NK-92 (cell line): ENCODE measurements around the gene MMADHC.
"Not testable (repeated sequence)": the region's sequence is repeated elsewhere in the genome, so short reads cannot be mapped to it uniquely, and the experiment has no call there.

Experiments used
- DNase-seq: peaks from one replicate; lab custom pipeline; 2025; ENCODE audit not compliant: unreplicated experiment; lab: John Stamatoyannopoulos, UW

The MMADHC gene

DNA sequence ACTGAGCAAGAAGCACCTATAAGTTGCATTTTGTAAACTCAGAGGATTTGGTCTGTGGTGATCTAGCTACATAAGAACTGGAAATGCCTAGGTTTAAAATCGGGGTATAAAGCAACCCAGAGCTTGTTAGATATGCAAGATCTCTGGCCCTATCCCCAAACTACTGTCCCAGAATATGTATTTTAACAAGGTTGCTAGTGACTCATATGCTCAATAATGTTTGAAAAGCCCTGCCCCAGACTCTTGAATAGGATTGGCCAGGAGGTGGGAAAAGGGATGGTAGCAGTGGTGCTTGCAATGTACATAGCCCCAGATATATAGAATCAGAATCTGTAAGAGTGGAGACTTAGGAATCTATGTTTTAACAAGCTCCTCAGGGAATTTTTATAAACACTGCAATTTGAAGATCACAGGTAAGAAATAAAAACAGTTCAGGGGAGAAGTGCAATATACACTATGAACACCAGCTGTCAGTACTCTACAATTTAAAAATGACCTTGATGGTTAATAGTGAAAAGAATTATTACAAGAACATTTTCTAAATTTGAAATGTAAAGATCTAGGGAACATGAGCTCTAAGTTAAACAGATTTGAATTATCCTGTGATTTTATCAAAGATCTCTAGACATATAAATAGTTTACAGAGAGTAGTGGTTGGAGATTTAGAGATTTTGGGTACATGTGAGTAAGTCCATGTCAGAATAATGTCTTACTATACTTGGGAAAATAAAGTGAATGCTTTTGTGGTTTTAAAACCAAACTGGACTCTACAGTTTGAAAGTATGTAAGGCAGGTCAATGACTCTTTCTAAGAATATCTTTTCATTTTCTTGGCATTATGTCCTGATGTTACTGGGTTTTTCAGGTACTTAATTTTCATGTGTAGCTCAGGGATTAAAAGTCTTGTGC lies 7.7 kb upstream of the MMADHC start:
- no peak for DNase-seq

DNA sequence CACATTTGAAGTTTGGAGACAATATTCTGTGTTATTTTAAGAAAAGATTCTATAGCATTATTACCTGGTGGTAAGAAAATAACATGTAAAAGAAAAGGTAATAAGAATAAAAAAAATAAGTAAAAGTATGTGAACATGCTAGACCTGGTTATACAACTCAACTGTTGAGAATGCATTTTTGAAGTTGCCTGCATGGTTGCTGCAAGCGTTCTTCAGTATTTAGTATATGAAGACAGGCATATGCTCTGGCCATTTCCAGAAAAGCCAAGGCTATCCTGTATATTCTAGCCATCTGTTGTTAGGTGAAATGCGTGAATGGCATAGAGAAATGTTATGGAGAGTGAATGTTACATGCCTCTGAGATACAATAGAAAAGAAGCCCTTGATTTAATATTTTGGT lies 6.8 kb upstream of the MMADHC start:
- no peak for DNase-seq

DNA sequence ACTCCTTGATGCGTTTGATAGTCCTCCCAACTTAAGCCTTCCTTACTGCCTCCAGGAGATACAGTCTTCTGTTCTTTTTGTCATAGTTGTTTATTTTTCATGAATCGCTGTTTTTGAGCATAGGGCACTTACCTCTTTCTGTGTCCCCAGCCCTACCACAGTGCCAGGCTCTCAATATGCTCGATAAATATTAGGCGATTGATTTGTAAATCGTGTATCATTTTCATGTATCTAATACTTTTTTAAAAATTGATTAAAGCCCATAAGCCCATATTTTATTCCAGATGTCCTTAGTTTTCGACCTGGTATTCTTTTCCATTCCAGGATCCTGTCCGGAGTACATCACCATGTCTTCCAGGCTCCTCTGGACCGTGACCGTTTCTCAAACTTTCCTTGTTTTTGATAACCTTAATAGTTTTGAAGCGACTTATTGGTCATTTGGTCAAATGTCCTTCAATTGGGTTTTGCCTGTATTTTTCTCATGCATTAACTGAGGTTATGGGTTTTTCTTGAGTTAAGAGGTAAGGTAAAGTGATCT lies 444 bp upstream of the MMADHC start:
- no peak for DNase-seq

DNA sequence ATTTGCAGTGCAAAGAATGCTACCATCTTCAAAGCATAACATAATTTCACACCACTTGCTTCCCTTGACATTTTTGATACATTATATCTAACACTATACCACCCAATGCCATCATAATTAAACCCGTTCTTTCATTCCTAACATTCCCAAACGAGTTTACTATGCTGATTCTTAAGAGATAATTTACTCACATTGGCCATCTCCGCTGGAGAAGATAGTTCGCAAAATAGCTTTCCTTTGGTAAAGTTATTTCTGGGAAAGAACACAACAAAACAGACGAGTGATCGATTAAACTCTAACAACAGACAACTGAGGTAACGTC lies 716 bp downstream of the MMADHC start:
- no peak for DNase-seq

DNA sequence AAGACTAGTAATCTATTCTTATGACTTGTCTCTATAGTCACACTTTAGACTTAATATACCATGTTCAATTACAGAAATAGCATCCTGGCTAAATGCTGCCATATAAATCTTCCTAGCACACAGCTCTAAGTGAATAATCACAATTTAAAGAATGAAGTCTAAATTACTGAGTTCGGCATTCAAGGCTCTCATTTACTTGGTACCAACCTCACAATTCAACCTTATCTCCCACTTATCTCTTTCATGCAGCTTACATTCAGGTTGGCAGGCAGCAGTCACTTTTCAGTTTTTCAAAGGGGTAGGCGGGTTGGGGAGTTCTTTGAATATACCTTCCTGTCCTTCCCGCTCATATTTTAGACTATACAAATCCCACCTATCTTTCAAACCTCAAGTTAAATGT lies 1.5 kb downstream of the MMADHC start:
- DNase-seq: no peak

DNA sequence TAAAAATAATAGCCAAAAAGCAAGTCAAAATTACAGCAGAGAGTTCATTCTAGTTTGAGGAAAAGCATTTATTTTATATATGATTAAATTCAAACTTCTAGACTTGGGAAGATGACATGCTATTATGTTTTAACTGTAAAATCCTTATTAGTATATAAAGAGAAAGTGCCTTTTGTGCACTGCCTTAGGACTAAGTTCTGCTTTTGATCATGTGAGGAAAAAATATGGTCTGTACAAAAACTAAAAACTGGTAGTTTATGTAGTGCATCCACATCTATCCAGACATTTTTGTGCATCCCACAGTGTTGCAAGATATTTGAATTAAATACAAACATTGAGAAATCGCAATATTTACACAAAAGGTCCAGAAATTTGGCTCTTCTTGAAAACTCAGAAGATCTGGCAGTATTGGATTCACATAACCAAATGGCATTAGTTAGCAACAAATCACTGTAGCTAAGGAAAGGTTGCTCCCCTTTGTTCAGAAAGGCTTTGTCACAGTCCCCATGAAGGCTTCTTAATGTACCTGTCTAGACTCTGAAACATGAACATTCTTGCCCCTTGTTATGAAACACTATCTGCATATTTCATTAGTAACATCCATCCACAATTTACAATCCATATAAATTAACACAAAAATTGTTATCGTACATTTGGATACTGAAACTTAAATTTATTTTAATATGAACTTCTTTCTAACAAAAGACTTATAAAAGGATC lies 2.2 kb downstream of the MMADHC start:
- no peak for DNase-seq

DNA sequence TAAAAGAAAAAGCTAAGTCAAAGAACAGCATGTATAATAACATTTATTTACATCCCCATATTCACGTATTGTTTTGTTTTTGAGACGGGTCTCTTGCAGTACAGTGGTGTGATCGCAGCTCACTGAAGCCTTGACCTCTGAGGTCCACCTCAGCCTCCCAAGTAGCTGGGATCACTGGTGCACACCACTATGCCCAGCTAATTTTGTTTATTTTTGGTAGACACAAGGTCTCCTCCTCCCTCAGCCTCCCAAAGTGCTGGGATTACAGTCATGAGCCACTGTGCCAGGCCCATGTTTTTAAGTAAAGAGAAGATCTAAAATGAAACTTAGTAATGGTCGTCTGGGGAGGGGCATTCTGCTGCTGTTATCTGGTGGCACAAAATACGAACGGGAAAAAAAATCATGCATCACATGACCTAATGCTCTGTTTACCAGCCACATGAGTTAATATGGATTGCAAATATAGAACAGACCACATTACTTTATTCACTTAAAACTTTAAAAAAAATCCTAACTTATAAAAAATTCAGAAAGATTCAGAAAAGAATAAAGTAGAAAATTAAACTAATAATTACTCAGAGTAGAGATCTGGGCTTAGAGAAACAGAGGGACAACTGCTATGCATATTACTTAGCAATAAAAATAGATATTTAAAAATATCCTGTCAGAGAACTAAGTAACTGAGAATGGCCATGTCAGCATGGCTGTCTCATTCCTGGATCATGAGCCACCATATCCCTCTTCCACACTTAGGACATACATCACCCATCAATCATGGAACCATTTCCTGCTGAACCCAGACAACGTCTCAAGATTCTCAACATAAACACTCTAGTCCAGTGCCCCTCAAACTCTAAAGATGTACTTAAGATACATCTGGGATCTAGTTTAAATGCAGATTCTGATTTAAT lies 7.3 kb downstream of the MMADHC start:
- DNase-seq: no peak

DNA sequence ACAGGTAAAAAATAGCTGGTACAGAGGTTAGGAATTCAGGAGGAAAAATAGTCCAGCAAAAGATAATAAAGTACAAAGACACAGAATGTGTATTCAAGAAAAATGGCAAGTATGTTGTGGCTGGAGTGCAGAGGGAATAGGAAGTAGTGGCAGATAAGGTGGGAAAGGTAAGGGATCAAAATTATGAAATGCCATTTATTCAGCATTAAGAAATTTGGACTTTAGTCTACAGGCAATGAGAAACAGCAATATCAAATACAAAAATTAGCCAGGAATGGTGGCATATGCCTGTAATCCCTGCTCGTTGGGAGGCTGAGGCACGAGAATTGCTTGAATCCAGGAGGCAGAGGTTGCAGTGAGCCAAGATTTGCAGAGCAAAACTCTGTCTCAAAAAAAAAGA lies 10.3 kb downstream of the MMADHC start:
- no peak for DNase-seq

DNA sequence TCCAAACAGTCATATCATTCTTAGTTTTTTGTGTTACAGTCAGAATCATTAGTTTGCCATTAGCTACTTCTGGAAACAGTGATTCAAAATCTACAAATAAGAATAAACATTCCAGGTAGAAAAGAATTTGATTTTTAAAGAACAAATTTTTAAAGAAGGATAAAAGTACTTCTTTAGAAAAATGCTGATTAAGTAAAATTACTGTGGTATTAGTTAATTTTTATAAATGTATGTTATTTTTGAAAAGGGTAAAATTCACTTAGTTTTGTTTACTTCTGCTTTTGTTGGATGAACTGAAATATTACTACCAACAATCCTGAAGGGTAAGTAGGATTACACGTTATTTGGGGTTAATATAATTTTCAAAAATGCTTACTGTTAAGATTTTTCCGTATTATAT lies 11.8 kb downstream of the MMADHC start:
- DNase-seq: no peak

DNA sequence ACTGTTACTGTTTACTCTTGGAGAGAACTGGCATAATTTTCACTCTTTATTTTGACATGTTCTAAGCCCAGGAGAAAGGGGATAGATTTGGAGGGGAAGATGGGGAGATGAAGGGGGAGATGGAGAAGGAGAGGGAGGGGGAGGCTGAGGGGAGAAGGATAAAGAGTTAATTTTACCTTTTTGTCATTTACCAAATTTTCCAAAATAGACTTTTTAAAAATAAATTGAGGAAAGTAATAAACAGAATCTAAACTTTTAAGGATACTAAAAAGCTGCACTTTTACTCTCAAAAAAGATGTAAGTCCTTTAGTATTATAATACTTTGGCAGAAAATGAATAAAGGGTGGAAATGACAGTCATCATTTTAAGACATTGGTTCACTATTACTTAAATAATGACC lies 12.3 kb downstream of the MMADHC start:
- DNase-seq: no peak

DNA sequence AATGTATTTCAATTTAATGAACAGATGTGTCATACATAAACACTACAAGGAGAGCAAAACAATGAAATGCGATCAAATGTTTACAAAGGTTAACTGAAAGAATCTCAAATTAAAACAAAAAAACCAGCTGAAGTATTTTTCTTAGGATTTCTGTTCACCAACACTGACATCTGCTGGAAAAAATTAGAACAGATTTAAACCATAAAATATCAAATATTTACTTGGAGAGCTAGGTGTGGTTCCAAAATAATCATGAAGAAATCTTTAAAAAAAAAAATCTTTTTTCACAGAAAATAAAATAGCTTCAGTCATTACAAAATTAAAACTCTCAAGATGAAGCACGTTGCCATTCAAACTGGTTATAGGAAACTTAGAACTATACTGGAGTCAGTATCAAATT lies 13.8 kb downstream of the MMADHC start:
- DNase-seq: no peak

DNA sequence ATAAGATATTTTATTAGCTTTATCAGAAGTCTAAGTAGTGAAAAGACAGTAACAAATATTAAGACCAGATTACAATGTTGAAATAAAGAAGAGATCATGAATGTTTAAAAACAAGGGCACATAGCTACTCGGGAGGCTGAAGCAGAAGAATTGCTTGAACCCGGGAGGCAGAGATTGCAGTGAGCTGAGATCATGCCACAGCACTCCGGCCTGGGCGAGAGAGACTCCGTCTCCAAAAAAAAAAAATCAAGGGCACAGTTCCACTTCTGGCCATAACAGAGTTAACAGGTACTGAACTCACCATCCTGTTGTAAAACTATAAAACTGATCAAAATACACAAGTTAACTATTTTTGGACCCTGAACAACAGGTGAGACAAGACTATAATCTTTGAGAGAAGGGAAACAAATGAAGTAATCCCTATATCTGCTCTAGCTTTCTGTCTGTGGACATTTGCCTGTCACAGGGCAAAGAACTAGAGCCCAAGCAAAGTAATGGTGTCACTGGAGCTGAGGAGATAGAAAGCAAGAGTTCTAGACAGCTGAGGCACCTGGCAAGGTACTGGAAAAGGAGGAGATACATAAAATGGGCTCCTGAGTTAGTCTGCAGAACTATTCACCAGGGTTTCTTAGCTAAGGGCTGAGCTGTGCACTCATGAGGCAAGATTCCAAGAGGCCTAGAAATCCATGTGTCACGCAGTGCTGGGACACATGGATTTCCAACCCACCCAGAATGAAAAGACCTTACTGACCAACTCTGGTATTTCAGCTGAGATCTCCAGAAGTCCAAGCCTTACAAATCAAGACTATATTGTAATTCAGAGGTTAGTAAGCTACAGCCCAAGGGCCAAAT lies 15.2 kb downstream of the MMADHC start:
- no peak for DNase-seq

DNA sequence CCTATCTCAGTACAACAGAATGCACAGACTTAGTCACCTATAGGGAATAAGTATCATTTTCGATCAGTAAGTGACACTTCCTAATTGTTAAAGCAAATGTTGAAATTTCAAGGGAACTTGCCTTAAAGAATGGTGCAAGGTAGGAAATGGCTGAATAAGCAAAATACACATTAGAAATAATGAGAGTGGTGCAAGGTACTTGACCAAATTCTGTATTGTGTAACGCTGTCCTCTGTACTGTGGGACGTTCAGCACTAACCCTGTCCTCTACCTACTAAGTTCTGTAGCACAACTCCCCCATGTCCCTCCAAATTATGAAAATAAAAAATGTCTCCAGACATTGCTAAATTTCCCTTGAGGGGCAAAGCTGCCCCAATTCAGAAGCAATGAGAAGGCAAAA lies 19.4 kb downstream of the MMADHC start:
- no peak for DNase-seq

DNA sequence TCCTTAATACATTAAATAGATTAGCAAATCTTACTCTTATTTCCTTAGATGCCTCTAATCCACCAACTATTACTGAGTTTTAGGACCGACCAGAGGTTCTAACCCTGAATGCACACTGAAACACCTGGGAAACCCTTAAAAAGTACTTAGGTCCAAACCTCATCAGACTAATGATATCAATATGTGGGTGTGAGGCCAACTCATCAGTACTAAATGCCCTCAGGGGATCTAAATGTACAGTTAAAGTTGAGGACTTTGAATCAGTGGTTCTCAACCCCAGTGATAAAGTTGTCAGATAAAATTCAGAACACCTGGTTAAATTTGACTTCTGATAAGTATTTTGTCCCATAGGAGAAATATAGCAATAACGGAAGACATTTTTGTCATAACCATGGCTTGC lies 20.9 kb downstream of the MMADHC start:
- DNase-seq: no peak

DNA sequence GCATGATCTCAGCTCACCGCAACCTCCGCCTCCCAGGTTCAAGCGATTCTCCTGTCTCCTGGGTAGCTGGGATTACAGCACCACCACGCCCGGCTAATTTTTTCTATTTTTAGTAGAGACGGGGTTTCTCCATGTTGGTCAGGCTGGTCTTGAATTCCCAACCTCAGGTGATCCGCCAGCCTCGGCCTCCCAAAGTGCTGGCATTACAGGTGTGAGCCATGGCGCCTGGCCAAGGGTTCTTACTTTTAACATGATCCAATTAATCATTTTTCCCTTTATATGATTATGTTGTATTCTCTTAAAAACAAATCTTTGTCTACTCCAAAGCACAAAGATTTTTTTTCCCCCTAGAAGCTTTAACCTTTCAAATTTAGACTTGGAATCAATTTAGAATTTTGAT lies 21.9 kb downstream of the MMADHC start:
- not testable (repeated sequence) for DNase-seq

DNA sequence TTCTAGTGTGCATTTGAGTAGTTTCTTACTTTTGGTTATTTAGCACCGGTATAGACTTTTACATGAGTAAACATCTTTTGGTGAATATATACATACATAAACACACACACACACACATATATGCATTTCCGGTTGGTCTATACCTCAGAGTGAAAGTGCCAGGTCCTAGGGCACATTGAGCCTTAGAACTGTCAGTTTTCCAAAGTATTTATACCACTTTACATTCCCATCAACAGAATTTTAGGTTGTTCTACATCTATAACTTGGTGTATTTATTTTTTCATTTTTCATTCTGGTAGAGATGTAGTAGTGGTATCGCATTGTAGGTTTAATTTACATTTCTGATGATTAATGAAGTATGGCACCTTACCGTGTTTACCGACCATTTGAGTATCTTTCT lies 22.6 kb downstream of the MMADHC start:
- DNase-seq: no peak

DNA sequence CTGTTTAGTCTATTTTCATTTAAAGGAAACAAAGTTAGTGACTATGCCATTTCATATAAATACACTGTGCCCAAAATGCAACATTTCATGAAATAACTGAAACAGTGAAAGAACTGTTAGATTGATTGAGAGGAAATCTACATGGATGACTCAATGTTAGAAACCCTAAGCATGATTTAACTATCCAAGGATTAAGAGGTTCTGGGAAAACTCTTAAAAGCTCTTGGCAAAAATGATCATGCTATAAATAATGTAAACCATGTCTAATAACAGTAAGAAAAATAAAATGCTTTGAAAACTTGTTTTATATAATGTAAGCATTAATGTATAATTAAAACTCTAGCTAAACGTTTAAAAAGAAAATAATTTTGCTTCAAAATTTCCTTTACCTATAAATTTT lies 23.5 kb downstream of the MMADHC start:
- no peak for DNase-seq

DNA sequence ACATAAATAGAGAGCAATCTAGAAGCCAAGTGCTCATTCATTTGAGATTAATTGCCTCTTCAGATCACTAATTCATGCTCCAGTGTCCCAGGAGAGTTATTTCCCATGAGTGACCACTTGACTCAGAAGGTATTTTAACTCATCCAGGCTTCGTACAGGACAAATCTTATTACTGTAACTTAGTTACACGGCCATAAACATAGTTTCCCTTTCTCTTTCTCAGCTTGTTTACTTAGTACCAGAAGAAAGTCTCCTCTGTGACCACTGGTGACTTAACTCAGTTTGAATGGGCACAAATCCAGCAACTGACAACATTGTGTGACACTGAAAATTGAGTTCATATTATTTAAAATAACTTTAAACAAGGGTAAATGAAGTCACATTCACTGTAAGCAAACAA lies 25.3 kb downstream of the MMADHC start:
- DNase-seq: no peak

DNA sequence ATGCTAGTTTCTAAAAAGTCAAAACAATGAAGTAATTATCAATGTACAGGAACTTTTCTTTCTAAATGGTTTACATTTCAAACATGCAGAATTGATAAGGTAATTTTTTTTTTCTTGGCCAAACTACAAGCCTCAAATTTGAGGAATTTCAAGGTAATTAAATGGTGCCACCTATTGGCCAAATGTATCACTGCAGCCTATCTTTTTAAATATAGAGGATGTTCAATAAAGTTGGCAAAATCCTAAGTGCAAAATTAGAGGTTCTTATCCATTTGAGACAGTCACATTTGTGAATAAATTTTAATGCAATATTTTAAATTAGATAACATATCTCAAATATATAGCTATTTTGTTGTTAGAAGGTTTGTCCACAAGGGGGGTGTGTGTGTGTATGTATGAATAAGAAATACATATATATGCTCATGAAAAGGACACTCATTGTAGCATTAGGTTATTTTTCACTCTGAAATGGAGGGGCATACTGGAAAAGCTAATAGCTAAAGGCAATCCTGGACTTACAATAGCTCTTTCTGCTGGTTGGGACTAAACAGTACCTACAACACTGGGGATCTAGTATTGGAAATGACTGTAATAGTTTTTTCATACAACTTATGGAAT lies 26.2 kb downstream of the MMADHC start:
- DNase-seq: no peak
